Activated gamma-delta T cell (primary cell): ENCODE measurements around the gene GMEB2.
A peak's percentile ranks its signal among the peaks of the same experiment; 100 is the strongest.
"Not testable (repeated sequence)": the region's sequence is repeated elsewhere in the genome, so short reads cannot be mapped to it uniquely, and the experiment has no call there.

Source experiments
- DNase-seq: peaks from one replicate; lab custom pipeline; 2025; lab: John Stamatoyannopoulos, UW

The GMEB2 gene

DNA sequence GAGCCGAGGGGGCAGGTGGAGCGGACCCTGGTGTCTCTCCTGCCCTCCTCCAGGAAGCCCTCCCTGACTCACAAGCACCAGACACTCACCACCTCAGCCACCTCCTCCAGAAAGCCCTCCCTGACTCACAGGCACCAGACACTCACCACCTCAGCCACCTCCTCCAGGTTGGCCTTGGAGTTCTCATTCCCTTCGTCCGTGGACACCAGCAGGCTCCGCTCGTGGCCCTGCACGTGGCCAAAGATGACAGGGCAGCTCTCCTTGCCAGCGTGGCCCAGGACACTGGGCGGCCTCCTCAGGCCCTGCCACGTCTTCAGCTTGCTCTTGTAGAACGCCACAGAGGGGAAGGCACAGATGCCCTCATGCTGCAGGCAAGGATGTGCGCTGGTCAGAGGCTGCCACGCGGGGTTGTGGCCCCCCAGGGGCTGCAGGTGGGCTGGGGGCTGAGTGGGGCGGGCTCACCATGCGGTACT, 66.5 kb downstream of the GMEB2 start:
- DNase-seq, result no peak

DNA sequence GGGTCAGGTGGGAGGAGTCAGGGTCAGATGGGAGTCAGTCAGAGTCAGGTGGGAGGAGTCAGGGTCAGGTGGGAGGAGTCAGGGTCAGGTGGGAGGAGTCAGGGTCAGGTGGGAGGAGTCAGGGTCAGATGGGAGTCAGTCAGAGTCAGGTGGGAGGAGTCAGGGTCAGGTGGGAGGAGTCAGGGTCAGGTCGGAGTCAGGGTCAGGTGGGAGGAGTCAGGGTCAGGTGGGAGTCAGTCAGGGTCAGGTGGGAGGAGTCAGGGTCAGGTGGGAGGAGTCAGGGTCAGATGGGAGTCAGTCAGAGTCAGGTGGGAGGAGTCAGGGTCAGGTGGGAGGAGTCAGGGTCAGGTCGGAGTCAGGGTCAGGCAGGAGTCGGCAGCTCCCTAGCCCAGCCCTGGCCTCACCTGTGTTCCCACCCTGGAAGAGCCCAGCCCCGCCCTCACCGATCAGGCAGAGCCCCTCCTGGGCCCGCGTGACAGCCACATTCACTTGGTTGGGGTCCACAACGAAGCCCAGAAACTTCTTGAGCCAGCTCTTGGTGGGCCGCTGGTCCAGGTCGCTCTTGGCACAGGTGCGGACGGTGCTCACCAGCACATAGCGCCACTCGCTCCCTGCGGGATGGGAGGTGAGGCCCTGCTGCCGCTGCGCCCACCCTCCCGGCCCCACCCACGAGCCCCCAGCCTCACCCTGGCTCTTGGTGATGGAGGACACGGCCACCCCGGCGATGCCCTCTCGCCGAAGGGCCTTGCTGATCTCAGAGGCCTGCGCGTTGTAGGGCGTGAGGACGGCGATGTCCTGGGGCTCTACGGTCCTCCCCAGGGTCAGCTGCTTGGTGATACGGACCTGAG, 67.2 kb downstream of the GMEB2 start:
- DNase-seq, result not testable (repeated sequence)

GRCh38 chr20:63558804-63559484, 68.0 kb downstream of the GMEB2 start:
- no peak for DNase-seq

GRCh38 chr20:63557481-63557891, 69.4 kb downstream of the GMEB2 start:
- DNase-seq, result no peak

DNA sequence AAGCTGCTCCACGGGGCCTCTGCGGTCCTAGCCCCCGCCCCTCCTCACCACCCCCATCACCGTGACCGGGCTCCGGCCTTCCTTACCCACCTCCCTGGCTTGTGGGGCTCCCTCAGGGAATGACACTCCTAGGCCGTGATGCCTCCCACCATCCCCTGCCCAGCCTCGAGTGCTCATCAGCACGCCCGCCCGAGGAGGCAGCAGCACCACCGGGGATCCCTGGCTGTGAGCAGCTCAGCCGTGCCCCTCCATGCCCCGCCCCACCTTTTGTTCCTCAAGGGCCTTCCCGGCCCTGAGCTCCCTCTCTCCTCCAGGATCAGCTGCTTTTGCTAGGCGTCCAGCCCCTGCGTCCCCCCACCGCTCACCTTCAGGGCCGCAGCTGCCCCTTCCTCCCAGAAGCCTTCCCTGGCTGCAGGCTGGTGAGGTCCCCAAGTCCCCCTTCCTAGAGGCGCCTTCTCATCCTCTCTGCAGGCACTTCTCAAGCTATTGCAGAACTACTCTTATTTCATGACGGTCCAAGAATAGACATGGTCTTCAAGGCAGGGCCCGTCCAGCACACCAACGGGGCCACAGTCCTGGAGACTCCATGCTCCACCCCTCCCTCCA, 69.9 kb downstream of the GMEB2 start:
- no peak for DNase-seq

DNA sequence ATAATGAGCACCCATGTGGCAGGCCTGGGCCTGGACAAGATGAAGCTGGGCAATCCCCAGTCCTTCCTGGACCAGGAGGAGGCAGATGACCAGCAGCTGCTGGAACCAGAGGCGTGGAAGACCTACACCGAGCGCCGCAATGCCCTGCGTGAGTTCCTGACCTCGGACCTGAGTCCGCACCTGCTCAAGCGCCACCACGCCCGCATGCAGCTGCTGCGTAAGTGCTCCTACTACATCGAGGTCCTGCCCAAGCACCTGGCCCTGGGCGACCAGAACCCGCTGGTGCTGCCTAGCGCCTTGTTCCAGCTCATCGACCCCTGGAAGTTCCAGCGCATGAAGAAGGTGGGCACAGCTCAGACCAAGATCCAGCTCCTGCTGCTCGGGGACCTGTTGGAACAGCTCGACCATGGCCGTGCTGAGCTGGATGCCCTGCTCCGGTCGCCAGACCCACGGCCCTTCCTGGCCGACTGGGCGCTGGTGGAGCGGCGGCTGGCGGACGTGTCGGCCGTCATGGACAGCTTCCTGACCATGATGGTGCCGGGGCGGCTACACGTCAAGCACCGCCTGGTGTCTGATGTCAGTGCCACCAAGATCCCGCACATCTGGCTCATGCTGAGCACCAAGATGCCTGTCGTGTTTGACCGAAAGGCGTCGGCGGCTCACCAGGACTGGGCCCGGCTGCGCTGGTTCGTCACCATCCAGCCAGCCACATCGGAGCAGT, 71.1 kb downstream of the GMEB2 start:
- DNase-seq, result no peak

DNA sequence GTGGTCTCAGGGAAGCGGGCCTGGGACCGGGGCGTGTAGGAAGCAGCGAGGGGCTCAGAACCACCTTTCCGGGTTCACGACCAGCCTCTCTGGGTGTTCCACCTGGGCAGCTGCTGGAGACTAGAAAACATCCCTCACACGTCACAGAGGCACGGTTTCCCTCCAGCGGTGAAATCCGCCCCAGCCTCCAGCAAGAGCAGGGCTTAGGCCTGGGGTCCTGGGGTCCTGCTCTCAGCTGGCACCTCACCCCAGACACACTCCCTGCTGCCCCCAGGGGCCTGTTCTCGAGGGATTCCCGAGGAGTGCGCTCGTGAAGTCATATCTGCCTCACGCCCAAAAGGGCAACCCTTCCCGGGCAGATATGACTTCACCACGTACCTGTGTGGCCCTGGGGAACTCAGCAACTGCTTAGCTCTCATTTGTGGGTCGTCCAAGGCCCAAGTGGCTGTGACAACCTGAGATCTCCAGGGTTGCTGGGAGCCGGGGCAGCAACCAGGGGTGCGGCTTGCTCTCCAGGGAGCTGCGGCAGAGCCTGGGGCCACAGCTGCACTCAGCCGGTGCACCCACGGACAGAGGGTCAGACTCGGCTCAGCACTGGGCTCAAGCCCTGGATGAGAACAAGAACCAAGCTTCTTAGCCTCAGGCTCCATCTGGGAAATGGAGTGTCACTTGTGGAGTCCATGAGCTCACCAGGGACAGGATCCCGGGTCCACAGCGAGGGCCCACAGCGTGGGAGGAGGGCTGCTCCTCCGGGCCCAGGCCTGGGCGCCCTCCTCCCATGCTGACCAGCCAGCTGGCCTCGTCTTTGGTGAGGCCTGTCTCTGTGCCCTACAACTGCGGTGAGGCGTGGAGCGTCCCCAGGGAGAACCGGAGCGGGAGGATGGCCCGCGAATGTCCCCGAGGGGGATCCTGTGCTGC, 72.3 kb downstream of the GMEB2 start:
- no peak for DNase-seq

DNA sequence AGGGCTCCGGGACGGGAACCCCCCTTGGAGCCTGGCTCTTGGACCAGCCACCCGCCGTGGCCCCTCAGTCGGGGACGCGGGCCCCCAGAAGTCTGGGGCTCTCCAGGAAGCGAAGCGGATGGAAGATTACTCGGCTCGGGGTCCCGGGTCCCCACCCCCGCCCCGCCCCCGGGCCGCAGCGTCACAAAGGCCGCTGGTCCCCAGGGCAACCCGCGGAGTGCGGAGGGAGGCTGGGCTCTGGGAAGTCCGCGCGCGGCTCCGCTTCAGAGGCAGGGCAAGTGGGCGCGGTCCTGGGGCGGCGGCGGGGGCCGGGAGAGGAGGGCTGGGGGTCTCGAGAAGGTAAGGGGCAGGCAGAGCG, 73.0 kb downstream of the GMEB2 start, which contains the start of gene FNDC11:
FNDC11 (plus strand) TSS at position 227 of the 358 bp plus-strand sequence. CDS start 1,505 bp downstream, outside the sequence.
- peak; percentile 51 for DNase-seq

DNA sequence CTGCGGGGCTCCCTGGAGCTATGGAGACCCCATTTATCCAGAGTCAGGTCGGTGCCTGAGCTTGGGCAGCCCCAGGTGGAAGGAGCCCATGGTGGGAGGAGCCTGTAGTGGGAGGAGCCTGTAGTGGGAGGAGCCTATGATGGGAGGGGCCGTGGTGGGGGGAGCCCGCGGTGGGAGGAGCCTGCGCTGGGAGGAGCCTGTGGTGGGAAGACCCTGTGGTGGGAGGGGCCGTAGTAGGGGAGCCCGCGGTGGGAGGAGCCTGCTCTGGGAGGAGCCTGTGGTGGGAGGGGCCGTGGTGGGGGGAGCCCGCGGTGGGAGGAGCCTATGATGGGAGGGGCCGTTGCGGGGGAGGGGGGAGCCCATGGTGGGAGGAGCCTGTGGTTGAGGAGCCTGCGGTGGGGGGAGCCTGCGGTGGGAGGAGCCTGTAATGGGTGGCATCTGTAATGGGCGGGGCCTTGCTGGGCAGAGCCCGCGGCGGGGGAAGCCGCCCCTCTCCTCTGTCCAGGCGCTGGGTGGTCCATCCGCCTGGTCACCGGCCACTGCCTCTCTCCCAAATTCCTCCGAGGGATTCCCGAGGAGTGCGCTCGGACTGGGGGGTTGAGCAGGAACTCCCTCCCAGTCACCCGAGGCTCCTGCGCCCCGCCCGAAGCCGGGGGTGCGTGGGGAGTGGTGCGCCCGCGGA, 73.5 kb downstream of the GMEB2 start:
- DNase-seq, result peak; percentile 88

DNA sequence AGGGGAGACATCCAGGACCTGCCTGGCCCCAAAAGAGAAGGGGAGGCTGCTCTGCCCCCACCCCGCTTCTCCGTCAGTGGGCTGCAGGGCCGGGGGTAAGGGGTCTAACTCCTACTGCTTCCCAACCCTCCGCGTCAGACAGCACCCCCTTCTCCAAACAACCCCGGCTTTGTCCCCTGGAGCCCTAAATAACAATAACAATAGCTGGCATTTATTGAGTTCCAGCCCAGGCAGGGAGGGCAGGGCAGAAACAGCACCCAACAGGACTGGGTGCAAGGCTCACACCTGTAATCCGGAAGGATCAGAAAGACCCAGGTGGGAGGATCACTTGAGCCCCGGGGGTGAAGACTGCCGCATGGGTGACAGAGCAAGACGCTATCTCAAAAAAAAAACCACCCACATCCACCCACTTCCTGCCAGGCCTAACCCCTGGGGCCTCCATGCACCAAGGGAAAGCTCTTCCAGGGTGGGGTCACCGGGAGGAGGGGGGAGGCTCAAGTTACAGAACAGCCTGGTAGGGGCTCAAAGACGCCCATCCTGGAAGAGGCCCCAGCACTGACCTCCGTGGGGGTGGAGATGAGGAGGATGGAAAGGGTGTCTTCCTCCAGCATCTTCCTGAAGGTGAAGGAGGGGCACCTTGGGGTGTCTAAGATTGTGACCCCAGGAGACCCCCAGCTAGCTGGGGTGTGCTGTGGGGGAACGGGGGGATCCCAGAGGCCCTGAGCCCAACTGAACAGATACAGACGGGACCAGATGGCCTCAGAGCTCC, 74.2 kb downstream of the GMEB2 start:
- DNase-seq, result no peak

- DNase-seq, result no peak
Observed at GRCh38 chr20:63551068-63551467, 75.8 kb downstream of the GMEB2 start.

DNA sequence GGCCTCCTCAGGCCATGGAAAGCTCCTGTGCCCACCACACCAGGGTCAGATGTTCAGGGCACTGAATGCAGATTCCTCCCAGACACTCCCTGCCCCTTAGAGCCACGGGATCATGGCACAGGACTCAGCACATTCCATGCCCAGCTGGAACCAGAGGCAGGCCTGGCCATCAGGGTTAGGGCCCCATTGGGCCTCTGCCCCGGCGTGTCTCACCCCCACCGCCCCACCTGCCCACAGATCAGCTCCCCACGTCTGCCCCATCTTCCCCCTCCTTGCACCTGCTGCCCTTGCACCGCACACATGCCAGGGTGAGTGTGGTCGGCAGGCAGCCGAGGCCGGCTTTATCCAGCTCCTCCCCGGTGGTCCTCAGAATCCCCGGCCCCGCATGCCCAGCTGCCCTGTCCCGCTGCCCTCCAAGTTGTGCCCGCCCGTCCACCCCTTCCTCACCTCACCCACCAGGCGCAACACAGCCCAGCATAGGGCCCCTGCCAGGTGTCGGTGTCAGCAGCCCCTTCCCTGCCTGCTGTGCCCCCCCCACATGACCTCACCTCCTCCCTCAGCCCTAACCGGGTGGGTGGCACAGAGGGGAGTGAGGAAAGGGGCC, 77.1 kb downstream of the GMEB2 start:
- no peak for DNase-seq

- DNase-seq, result no peak
Observed at GRCh38 chr20:63549019-63549418, 77.9 kb downstream of the GMEB2 start.

- no peak for DNase-seq
Observed at GRCh38 chr20:63548542-63548941, 78.4 kb downstream of the GMEB2 start.

DNA sequence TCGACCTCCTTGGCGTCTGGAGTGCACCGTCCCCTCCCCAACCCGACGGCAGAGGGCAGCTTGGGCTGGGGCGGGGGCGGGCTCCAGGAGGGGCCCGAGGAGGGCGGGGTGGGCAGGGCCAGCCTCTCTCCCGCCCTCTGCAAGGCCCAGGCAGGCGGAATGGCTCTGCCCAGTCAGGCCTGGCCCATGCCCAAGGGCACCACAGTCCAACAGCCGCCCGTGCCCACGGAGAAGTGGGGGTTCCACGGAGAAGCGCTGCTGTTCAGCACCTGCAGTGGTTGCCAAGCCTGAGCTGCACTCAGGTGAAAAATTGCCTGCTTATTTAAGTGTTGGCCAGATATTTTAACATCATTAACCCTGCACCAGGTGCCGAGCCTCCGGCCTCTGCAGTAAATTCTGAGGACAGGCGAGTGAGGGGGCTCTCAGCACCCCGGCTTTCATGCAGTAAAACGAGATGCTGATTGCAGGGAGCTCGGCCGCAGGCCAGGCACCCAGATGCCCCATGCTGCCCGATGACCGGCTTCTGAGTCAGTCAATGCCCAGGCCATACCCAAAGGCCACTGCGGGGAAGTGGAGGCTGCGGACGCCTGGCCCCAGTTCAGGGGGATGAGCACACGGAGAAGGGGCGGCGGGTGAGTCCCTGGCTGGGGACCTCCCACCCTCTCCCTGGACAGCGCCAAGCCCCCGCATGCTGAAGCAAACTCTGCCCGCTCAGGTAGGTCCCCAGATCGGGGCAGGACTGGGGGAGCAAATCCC, 79.0 kb downstream of the GMEB2 start, which contains the start of gene SRMS:
SRMS (minus strand) TSS at position 25 of the 756 bp plus-strand sequence. CDS start 286 bp downstream, outside the sequence.
- no peak for DNase-seq

GRCh38 chr20:63546956-63547724, 79.8 kb downstream of the GMEB2 start:
- DNase-seq, result no peak

GRCh38 chr20:63546256-63546955, 80.5 kb downstream of the GMEB2 start:
- no peak for DNase-seq
